Measurements from ENCODE around the gene DNAJB6.

DNAJB6 gene

DNA sequence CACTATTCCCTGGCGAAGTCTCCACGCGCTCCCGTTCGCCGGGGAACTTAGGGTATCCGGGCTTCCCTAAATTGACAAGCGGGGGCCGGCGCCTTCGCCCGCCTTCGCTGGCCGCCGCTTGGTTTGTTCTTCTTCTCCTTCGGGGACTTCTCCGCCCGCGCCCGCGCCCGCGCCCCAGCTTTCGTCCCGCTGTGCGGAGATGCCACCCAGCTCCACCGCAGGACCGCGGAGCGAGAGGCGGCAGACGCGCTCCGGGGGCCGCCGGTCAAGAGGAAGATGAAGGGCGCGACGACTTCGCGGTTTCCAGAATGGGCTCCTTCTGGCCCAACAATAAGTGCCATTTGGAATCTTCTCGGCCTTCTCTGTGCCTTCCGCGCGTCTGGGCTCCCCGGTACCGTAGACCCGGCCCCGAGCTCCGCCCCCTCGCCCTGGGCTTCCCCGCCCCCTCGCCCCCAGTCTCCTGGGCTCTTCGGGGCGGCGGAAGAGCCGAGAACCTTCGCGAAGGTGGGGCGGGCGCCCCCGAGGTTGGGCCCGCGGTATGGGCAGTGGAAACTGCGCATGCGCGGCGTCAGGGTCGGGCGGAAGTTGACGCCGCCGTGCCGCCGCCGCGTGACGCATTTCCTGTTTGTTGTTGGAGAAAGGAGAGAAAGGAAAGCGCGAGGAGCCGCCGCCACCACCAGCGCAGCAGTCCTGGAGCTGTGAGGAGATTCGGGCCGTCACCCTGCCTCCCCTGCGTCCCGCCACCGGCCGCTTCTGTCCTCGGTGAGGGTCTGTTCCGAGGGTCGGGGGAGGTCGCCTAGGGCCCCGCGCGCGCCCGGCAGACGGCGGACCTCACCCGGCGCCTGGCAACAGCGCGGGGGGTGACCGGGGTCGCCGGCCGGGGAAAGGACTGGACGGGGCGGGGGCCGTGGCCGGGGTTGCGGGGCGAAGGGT lies at the start of gene DNAJB6:
Gene DNAJB6 (plus strand): TSS at position 622 of the 933 bp plus-strand sequence. CDS start 21,569 bp downstream, outside the sequence.
- peak; percentile 89 for DNase-seq (ENCODE audit: low read depth)

GRCh38 chr7:157291404-157292080 lies 45.3 kb upstream of the DNAJB6 start:
- no peak for DNase-seq (ENCODE audit: low read depth)

GRCh38 chr7:157292258-157292657 lies 44.5 kb upstream of the DNAJB6 start:
- DNase-seq (ENCODE audit: low read depth), result no peak

DNA sequence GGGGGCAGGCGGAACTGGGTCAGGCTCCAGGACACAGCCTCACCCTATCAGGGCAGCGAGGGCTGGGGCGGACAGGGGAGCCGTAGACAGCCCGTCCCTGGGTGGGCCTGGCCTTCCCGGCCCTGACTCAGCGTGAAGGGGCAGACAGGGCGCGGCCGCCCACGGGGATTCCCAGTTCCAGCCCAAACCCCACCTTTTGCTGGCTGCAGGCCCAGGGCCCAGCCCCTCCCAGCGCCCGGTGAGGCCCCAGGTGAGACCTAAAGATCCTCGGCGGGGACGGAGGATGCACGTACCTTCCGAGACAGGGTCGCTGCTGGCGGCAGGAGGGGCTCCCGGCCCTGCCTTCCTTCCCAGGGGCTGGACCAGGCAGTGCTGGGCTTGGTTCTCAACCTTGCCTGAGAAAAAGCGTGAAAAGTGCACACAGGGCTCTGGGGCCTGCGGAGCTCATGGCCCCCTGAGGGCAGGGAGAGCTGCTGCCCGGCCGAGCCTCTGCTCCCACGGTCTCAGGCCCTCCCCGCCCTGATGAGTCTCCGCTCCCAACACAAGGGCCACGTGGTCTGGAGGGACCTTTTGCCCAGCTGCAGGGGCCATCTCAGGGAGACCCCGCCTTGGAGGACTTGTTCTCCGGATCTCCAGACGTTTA lies 43.9 kb upstream of the DNAJB6 start:
- DNase-seq (ENCODE audit: low read depth), result no peak

GRCh38 chr7:157293413-157293788 lies 43.4 kb upstream of the DNAJB6 start:
- DNase-seq (ENCODE audit: low read depth), result no peak

DNA sequence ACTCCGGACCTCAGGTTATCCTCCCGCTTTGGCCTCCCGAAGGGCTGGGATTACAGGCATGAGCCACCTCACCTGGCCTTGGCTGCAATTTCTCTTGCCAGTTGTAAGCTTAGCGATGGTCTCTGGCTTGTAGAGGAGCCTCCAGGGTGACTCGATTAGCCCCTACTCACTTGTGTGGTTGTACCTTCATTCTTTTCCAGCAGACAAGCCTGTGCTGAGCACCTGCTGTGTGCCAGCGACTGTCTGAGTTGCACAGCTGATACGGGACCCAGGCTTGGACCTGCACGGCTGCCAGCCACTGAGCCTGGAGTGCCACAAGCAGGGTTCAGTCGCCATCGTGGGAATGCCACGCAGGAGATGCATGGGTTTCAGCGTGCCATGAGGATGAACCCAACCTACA lies 42.0 kb upstream of the DNAJB6 start:
- no peak for DNase-seq (ENCODE audit: low read depth)

- DNase-seq (ENCODE audit: low read depth), result no peak
Observed at GRCh38 chr7:157295338-157295737, 41.5 kb upstream of the DNAJB6 start.

GRCh38 chr7:157297185-157297584 lies 39.6 kb upstream of the DNAJB6 start:
- DNase-seq (ENCODE audit: low read depth), result no peak

DNA sequence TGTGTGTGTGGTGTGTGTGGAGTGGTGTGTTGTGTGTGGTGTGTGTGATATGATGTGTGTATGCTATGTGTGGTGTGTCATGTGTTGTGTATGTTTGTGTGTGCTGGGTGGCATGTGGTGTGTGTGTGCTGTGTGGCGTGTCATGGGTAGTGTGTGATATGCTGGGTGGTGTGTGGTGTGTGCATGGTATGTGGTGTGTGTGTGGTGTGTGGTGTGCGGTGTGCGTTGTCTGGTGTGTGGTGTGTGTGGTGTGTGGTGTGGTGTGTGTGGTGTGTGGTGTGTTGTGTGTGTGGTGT lies 37.5 kb upstream of the DNAJB6 start:
- DNase-seq (ENCODE audit: low read depth), result no peak

- DNase-seq (ENCODE audit: low read depth), result no peak
Observed at GRCh38 chr7:157299613-157300368, 37.0 kb upstream of the DNAJB6 start.

DNA sequence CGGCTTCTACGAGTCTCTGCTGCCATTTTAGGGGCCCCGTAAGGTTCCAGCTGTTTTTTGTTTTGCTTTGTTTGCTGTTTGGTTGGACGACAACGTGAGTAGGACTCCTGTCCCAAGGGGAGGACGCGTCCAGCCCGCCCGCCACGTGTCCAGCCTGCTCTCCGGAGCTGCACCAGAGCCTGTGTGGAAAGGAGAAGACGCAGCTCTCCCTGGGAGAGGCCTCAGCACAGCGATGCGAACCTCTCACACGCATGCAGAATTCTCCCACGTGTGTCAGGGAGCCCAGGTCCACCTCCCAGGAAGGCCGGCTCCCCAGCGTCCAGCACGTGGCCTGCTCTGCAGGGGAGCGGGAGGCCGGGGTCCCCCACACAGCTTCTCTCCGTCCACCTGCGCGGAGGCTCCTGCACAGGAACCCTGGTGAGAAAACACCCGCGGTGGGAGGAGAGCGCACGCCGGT lies 36.4 kb upstream of the DNAJB6 start:
- no peak for DNase-seq (ENCODE audit: low read depth)

DNA sequence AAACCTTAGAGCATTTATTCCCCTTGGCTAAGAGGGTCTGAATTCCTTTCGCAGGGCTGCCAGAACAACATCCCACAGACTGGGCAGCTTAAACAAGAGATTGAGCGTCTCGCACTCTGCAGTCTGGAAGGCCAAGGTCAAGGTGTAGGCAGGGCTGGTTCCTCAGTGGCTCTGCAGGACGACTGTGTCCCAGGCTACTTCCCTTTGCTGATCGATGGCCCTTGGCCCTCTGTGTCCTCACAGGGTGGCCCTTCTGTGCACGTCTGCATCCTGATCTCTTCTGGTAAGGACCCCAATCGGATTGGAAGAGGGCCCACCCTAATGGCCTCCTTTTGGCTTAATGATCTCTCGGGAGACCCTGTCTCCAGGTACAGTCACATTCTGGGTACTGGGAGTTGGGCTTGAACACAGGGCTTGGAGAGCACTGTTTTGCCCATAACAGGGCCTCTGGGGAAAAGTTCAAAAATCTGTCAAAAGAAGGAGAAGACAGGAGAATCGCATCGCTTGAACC lies 35.1 kb upstream of the DNAJB6 start:
- DNase-seq (ENCODE audit: low read depth), result no peak

DNA sequence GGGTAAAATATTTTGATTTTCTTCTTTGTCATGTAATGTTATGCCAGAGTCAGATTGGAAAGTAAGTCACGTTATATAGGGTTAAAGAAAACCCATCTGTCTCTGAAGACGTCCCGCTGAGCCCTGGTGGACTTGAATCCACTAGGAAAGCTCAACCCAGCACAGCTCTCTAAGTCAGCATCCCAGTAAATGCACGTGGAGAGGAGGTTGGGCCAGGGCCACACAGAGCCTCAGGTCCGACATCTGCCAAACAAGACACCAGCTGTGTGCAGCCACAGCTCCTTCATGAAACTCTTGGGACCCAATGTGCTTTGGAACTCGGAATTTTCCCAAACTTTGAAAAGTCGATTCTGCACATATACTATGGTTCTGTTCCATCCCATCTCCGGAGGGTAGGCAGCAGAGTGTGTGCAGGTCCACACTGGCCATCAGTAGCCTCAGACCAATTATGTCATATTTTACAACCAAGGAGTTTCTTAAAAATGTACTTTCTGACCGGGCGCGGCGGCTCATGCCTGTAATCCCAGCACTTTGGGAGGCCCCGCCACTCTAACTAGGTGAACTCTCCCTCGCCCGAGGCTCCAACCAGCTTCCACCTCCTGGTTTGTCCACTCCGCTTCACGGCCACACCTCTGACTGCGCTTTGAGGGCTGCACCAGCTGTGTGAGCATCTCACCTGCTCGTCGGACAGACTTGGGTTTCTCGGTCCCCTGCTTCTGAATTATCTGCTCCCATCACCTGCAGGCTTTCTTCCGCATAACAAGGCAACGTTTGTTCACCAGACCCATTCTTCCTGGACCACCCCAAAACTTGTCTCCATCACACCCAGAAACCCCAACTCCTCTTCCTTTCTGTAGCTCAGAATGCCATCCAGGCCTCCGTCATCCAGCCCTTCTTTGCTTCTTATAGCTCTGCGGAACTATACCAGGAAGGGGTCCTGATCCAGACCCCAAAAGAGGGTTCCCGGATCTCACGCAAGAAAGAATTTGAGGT lies 29.7 kb upstream of the DNAJB6 start:
- DNase-seq (ENCODE audit: low read depth), result no peak

DNA sequence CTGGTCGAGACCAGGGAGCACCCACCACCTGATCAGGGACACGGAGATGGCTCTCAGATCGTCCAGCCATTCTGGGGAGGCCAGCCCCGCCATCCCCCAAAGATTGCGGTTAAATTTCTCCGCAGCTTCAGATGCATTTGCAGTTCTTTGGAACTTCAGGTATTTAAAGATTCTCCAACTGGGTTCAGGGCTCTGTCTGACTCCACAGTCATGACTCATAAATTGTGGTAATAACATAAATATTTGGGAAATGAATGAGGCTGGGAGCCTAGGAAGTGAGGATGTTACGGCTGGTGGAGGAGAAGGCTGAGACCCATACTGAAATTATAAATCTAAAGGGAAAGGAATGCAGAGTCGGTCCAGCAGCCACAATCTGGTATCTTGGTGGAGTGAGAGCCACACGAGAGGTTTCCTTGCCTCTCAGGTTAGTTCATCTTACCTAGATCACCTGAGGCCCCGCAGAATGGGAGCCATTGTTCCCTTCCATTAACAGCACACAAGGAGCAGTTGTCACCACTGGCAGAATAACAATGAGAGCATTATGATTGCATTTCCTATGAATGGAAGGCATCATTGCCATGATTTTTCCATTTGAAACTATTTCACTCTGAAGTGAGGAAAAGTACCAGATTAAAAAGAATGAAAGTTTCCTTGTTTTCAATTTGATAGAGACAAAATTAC lies 26.7 kb upstream of the DNAJB6 start:
- no peak for DNase-seq (ENCODE audit: low read depth)

DNA sequence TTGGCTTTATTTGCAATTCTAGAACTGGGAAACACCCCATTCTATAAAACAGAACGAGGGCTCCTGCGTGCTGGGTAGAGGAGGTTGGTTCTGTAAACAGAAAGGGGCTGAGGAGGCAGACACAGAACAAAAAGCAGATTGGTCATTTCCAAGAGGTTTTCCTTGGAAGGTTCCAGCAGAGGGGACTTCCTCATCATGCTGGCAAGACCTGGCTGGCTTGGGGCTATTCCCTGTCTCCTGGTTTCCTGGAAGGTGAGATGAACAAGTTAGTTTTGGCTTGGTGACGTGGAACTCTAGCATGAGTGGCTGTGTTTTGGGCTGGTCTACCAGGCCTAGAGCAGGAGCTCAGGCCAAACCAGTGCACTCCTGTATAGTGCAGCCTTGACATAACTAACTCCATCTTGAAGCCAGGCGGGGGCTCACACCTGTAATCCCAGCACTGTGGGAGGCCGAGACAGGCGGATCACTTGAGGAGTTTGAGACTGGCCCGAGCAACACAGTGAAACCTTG lies 26.1 kb upstream of the DNAJB6 start:
- DNase-seq (ENCODE audit: low read depth), result no peak

DNA sequence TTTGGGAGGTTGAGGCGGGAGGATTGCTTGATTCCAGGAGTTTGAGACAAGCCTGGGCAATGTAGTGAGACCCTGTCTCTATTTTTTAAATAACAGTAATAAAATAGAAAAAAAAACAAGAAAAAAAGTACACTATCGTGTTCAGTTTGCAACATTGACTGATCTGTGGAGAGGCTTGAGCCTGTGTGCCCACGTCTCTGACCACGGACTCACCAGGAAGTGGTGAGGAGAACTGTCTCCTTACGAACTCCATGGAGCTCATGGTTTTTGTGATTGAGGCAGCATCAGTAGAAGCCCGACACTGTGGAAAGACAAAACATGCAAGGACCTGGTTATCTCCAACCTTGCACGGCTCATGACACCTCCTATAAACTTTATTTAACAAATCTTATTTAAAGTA lies 23.9 kb upstream of the DNAJB6 start:
- no peak for DNase-seq (ENCODE audit: low read depth)

DNA sequence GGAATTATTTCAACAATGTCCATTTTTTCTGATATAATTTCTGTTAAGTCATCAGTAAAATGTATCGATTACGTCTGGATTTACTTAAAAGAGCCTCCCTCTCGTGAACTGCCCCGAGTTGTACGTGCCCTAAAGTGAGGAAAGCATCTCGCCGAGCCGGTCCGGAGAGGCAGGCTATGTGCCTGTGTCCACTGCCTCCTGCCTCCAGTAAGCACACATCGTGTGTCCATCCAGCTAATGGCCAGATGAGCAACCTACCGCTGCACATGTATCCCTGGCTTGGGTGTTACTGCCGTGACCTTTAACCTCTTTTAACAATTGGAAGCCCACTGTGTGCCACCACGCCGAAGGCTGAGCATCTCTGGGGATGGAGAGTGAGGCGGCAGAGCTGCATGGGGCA lies 23.2 kb upstream of the DNAJB6 start:
- no peak for DNase-seq (ENCODE audit: low read depth)

- no peak for DNase-seq (ENCODE audit: low read depth)
Observed at GRCh38 chr7:157318015-157318706, 18.6 kb upstream of the DNAJB6 start.

DNA sequence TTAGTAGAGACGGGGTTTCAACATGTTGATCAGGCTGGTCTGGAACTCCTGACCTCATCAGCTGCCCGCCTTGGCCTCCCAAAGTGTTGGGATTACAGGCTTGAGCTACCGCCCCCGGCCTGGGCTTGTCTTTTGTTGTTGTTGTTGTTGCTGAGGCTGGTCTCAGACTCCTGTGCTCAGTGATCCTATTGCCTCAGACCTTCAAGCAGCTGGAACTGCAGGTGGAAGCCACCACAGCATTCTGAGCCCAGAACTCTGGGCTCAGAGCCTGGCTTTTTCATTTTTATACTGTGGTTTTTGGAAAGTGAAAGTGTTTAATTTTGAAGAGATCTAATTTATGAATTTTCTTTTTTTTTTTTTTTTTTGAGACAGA lies 16.2 kb upstream of the DNAJB6 start:
- no peak for DNase-seq (ENCODE audit: low read depth)

Data from stimulated activated CD8-positive, alpha-beta memory T cell treated with anti-CD3 and anti-CD28 coated beads, Interleukin-7, amount 100 ng/mL, for 24 hours (primary cell).